ENCODE data around the gene ZNF785.

GRCh38 chr16:30600929-30601328, 15.4 kb upstream of the ZNF785 start:
- TF ChIP-seq SUZ12 (IDR thresholded peaks at IDR 0.05; ENCODE audit: extremely low read depth, insufficient read depth, insufficient read length) (no peak), ZNF274 (IDR thresholded peaks at IDR 0.05; ENCODE audit: low read depth, low read length) (no peak), YY1 (IDR thresholded peaks at IDR 0.05; ENCODE audit: insufficient read depth, insufficient read length) (no peak)
